GM13977 (cell line): Measurements from ENCODE around the gene VTN.

Experiments
- DNase-seq: peaks from one replicate; pipeline ENCODE4 v3.0.0; 2012; ENCODE audit warnings: low spot score
- CTCF ChIP-seq: IDR thresholded peaks from 2 replicates; pipeline ENCODE4 v1.5.1; 2012; ENCODE audit warnings: mild to moderate bottlenecking, control low read depth; ENCODE audit not compliant: insufficient read depth; ENCODE audit errors: extremely low read depth, missing control alignments
- in situ Hi-C: fragments of 300-500 bp; cut with MboI; formaldehyde crosslinking; loops from one replicate; pipeline ENCODE4 v1.12.0; 2022; ENCODE audit warnings: low sequenced_read_pairs, low pct_unique_long_range_greater_than_20kb, mixed read lengths, inconsistent platforms; ENCODE audit not compliant: unreplicated experiment

The VTN gene

GRCh38 chr17:28407130-28407973, 37.2 kb upstream of the VTN start:
- no peak for TF ChIP-seq CTCF
- DNase-seq, result no peak
- in situ Hi-C loops, result no loop called here

GRCh38 chr17:28406473-28406814, 36.3 kb upstream of the VTN start:
- TF ChIP-seq CTCF, result no peak
- in situ Hi-C loops, result no loop called here
- DNase-seq, result no peak

GRCh38 chr17:28405632-28406472, 35.7 kb upstream of the VTN start, which contains the start of gene SLC46A1:
Gene SLC46A1, minus strand, starts transcription at chr17:28406212. Its CDS starts 98 bp downstream, at chr17:28406114.
- peak; percentile 90 for DNase-seq
- no peak for TF ChIP-seq CTCF
- in situ Hi-C loops, result no loop called here

GRCh38 chr17:28404812-28405570, 34.9 kb upstream of the VTN start:
- in situ Hi-C loops, result no loop called here
- TF ChIP-seq CTCF, result no peak
- DNase-seq, result no peak

GRCh38 chr17:28404461-28404811, 34.3 kb upstream of the VTN start:
- in situ Hi-C loops, result no loop called here
- DNase-seq, result no peak
- no peak for TF ChIP-seq CTCF

- in situ Hi-C loops, result no loop called here
- no peak for TF ChIP-seq CTCF
- no peak for DNase-seq
Observed at GRCh38 chr17:28404007-28404406, 33.9 kb upstream of the VTN start.
